Measurements from ENCODE around the gene NAALADL2.

NAALADL2 gene

DNA sequence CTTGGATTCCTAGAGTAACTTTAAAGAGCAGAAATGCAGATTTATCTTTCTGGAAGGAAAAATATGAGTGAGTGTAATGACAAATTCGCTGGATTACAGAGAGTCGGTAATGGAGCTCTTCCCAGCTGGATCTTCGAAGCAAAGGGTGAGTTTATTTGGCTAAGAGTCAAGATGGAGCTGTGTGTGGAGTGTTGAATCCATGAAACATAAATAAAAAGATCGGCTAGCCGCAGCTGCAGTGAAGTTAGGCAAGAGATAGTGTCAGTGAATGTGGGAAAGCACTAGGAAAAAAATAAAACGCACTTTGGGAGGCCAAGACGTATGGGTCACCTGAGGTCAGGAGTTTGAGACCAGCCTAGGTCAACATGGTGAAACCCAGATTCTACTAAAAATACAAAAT lies 10.3 kb downstream of the NAALADL2 start:
- H3K9me3 ChIP-seq: no peaks in the 10 kb centered on the region
- H3K27ac ChIP-seq: no peak overlapping the region
- DNase-seq: no peak
- no peak overlapping the region for H3K4me3 ChIP-seq
- TF ChIP-seq, protein P1, sequence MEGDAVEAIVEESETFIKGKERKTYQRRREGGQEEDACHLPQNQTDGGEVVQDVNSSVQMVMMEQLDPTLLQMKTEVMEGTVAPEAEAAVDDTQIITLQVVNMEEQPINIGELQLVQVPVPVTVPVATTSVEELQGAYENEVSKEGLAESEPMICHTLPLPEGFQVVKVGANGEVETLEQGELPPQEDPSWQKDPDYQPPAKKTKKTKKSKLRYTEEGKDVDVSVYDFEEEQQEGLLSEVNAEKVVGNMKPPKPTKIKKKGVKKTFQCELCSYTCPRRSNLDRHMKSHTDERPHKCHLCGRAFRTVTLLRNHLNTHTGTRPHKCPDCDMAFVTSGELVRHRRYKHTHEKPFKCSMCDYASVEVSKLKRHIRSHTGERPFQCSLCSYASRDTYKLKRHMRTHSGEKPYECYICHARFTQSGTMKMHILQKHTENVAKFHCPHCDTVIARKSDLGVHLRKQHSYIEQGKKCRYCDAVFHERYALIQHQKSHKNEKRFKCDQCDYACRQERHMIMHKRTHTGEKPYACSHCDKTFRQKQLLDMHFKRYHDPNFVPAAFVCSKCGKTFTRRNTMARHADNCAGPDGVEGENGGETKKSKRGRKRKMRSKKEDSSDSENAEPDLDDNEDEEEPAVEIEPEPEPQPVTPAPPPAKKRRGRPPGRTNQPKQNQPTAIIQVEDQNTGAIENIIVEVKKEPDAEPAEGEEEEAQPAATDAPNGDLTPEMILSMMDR (IDR thresholded peaks at IDR 0.05): no peak
- no peaks in the 10 kb centered on the region for H3K36me3 ChIP-seq
- no peaks in the 10 kb centered on the region for H3K27me3 ChIP-seq
- intact Hi-C loops (cut with DNase I; ENCODE audit: low total_unique reads): no loop called here
- peaks cover 0 to 3% (median 0%) of the 10 kb centered on the region in 4 donors for H3K4me1 ChIP-seq

- H3K27ac ChIP-seq: no peak overlapping the region
- no peaks in the 10 kb centered on the region for H3K27me3 ChIP-seq
- H3K4me3 ChIP-seq: no peak overlapping the region
- DNase-seq: no peak
- H3K9me3 ChIP-seq: no peaks in the 10 kb centered on the region
- TF ChIP-seq, protein P1 (IDR thresholded peaks at IDR 0.05): no peak
- intact Hi-C loops (cut with DNase I; ENCODE audit: low total_unique reads): no loop called here
- no peaks in the 10 kb centered on the region for H3K36me3 ChIP-seq
- peaks cover 0 to 2% (median 0%) of the 10 kb centered on the region in 4 donors for H3K4me1 ChIP-seq
Observed at GRCh38 chr3:174873832-174874657, 14.9 kb downstream of the NAALADL2 start.

GRCh38 chr3:174882789-174883188 lies 23.7 kb downstream of the NAALADL2 start:
- DNase-seq: no peak
- no peaks in the 10 kb centered on the region for H3K27me3 ChIP-seq
- no peak overlapping the region for H3K4me3 ChIP-seq
- intact Hi-C loops (cut with DNase I; ENCODE audit: low total_unique reads): no loop called here
- H3K9me3 ChIP-seq: no peaks in the 10 kb centered on the region
- TF ChIP-seq, protein P1 (IDR thresholded peaks at IDR 0.05): no peak
- no peak overlapping the region for H3K27ac ChIP-seq
- H3K36me3 ChIP-seq: no peaks in the 10 kb centered on the region
- no peaks in the 10 kb centered on the region for H3K4me1 ChIP-seq

DNA sequence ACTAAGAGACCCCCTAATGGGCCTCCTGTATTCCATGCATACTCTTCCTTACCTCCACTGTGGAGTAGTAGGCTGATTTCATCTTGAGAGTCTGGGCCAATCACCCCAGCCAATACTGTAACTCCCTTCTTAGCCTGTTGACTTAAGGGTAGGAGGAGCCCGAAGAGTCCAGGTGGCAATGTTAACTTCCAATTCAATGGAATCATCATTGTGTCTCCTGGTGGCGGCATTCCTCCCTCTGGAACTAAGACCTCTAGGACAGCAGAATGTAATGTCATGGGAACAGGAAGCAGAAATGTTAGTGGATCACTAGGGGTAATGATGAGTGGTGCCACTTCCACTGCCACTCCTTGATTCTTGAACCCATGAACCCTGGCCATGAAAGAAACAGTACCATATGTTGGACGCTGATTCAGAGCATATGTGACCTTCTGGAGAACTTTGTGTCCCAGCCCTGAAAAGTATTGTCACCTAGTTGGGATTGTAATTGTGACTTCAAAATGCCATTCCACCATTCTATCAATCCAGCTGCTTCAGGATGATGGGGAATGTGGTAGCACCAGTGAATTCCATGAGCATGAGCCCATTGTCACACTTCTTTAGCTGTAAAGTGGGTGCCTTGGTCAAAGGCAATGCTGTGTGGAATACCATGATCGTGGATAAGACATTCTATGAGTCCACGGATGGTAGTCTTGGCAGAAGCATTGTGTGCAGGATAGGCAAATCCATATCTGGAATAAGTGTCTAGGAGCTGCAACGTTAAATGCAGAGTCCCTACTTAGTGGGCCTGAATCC lies 24.9 kb downstream of the NAALADL2 start:
- TF ChIP-seq, protein P1 (IDR thresholded peaks at IDR 0.05): no peak

GRCh38 chr3:174884776-174885568 lies 25.8 kb downstream of the NAALADL2 start:
- TF ChIP-seq, protein P1 (IDR thresholded peaks at IDR 0.05): no peak
- no peaks in the 10 kb centered on the region for H3K4me1 ChIP-seq
- no peak overlapping the region for H3K4me3 ChIP-seq
- DNase-seq: no peak
- no peak overlapping the region for H3K27ac ChIP-seq
- no peaks in the 10 kb centered on the region for H3K36me3 ChIP-seq
- intact Hi-C loops (cut with DNase I; ENCODE audit: low total_unique reads): no loop called here
- no peaks in the 10 kb centered on the region for H3K27me3 ChIP-seq
- H3K9me3 ChIP-seq: no peaks in the 10 kb centered on the region

More for the DNA sequence above, 24.9 kb downstream of the NAALADL2 start:
- intact Hi-C loops (cut with DNase I; ENCODE audit: low total_unique reads): no loop called here
- Histone ChIP-seq H3K4me1 (no peaks in the 10 kb centered on the region), H3K36me3 (no peaks in the 10 kb centered on the region), H3K4me3 (no peak overlapping the region), H3K9me3 (no peaks in the 10 kb centered on the region), H3K27me3 (no peaks in the 10 kb centered on the region), H3K27ac (no peak overlapping the region)
- no peak for DNase-seq

Data from tibial artery (tissue), 4 donors.